HG03469 (cell line): Measurements from ENCODE around the gene TLE3.

Experiments used
- ATAC-seq: cut with Tn5 transposase; IDR thresholded peaks from one replicate; pipeline ENCODE4 v1.9.1; 2021; ENCODE audit warnings: mild to moderate bottlenecking, moderate library complexity, moderate number of reproducible peaks; ENCODE audit not compliant: unreplicated experiment

TLE3 gene

DNA sequence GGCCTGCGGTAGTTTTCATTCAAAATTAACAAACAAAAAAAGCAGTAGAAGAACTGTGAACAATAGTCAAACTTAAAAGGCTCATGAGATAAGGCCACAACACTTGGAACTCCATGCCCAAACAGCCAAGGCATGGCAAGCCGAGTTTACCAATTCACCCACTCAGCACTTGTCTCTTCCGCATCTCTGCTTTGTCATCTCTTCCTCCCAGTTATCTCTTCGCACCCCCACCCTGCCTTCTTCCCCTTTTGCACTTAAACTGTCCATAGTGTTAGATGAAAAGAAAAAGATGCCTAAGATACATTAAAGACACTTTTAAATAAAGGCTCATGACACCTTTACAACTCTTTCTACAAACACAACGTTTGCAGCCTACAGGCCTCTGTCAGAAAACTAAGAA, 11.1 kb downstream of the TLE3 start:
- ATAC-seq: no peak

DNA sequence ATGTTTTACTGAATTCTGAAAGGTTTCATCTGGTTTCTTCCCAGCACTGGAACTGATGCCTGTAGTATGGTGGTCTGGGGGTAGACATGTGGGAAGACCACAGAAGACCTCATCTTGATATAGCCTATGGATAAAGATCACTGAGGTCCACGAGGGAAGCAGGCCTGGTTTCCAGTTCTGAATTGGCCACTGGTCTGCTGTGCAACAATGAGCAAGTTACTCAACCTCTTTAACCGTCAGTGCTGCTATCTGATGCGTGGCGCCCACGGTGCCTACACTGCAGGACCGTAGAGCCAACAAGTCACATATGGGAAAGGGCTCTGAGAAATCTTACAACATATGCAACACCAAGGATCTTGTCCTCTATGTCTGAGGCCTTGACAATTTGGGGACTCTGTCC, 13.3 kb downstream of the TLE3 start:
- no peak for ATAC-seq

DNA sequence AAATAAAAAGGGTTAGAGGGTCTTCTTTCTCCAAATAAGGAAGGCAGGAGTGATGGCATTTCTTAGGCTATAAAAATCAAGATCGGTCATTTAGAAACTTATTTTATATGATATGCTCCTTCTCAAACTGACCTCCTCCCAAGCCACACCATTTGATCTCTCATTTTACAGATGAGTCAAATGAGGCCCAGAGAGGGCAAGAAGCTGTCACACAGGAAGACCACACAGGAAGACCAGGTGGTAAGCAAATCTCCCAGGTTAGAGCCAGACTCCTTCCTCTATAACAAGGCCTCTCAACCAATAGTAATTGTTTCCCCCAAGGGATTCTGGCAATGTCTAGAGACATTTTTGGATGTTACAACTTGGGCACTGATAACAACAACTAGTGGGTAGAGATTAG, 13.8 kb downstream of the TLE3 start:
- no peak for ATAC-seq

DNA sequence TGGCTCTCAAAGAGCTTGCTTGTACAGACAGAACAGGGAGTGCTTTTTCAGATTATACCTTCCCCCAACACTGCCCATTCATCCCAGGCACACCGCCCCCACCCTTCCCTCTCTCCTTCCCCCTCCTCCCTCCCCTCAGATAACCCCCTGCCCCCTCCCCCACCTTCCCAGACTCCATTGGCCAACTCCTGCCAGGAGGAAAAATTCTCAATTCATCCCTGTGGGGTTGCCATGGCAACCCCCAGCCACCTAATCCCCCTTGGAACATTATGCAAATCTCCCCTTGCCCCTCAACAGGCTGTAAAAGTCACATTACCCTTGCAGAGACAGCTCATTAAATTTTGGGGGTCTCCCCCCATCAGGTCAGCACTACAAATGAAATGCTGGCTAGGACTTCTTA, 14.3 kb downstream of the TLE3 start:
- ATAC-seq: no peak

DNA sequence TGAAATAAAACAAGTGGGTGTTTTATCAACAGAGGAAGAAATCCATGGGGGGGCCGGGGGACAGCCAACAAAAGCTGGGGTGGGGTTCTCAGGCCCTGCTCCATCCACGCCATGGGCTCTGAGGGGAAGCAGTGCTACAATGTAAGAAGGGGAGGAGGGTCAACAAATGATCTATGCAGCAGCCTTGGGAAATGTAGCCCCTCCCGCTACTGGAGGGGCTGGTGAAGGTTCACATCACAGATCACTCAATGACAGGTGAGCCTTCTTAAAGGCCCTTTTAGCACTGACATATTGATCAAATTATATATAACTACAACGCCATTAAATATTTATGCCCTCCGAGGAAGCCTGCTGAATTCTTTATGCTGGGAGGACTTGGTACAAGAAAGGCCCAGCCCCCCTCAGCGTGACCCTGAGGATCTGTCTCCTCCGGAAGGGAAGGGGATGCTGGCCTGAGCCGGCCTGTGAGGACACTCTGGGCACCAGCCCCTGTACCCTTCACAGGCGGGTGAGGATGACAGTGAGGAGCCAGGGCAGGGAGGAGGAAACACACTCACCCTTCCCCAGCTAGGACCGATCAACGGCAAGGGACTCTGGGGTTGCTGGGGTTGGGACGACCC, 15.3 kb downstream of the TLE3 start:
- ATAC-seq: no peak

DNA sequence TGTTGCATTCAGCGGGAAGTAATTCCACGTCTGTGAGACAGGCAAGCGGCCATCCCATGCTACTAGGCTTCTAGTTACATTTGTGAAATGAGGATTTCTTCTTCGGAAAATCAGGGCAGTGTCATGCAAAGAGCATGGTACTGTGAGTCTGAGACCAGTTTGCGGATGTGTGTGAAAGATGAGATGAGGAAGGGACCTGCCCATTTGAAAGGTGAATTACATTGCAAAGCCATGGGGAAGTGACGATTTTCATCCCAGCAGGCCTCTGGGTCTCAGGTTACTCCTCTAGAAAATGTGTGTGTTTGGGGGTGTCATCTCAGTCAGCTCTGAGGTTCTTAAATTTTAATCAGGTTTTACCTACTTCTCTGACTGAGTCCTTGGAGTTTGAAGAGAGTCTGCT, 16.1 kb downstream of the TLE3 start:
- ATAC-seq: no peak

DNA sequence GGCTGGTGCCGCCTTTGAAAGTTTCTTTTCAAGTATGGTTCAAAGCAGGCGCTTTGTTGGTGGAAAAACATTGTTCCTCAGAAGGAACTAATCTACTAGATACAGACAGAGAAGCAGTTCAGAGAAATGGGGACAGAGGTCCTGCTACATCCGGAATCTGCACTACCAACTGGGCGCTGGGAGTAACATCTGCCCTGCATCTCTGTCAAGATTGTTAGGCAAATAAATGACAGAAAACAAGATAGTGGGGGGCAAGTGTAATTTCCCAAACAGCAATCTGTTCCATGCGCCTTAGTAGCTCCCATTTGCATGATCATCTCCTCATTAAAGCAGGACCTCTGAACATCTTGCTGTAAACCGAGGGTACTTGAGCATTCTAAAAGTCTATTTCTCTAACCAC, 17.4 kb downstream of the TLE3 start:
- ATAC-seq: no peak

DNA sequence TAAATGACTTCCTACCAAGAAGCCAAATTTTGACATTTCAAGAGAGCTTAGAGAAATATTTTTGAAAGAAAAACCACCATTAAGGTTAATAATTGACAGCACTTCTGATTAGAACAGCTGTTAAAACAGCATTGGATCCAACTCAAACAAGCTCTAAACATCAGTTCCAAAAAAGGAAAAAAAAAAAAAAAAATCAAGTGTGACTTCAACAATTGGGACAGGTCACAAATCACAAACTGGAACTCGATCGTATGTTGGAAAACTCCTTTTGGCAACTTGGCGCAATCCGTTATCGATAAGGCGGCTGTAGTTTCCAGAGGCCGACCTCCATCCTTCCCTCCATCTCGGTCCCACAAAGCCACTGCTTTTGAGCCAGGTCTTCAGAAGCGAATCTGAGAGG, 17.8 kb downstream of the TLE3 start:
- no peak for ATAC-seq

DNA sequence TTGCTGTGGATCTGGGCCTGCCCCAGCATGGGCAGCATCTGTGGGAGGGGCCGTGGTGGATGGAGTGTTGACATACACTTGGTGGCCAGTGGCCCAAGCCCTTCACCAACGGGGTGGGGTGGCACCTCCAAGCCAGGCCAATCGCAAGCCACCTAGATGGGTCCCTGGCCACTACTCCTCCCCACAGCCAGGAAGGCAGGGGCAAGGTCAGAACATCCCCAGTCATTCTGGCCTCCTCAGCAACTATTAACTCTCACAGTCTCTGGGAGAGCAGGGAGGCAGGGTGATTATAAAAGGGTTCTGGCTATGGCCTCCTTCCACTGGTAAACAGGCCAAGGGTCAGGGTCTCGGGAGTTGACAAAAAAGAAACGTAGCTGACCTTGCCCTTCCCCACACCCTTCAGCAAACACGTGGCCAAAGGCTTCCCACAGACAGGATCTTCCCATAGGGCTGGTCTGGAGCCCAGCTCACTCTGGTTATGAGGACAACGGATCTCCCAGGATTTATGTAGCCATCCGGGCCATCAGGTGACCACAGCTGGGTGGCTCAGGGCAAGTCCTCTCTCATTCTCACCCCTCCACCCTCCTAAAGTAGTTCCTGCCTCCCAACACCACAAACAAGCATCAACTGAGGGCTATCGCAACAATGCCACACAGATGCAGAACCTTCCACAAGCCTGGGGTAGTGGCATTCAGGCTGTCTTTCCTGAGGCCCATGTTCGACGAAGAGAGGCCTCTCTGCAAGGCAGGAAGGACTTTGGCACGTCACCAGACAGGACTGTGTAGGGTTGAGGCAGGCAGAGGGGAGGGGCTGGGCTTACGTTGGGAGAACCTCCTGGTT, 18.9 kb downstream of the TLE3 start:
- ATAC-seq: no peak

DNA sequence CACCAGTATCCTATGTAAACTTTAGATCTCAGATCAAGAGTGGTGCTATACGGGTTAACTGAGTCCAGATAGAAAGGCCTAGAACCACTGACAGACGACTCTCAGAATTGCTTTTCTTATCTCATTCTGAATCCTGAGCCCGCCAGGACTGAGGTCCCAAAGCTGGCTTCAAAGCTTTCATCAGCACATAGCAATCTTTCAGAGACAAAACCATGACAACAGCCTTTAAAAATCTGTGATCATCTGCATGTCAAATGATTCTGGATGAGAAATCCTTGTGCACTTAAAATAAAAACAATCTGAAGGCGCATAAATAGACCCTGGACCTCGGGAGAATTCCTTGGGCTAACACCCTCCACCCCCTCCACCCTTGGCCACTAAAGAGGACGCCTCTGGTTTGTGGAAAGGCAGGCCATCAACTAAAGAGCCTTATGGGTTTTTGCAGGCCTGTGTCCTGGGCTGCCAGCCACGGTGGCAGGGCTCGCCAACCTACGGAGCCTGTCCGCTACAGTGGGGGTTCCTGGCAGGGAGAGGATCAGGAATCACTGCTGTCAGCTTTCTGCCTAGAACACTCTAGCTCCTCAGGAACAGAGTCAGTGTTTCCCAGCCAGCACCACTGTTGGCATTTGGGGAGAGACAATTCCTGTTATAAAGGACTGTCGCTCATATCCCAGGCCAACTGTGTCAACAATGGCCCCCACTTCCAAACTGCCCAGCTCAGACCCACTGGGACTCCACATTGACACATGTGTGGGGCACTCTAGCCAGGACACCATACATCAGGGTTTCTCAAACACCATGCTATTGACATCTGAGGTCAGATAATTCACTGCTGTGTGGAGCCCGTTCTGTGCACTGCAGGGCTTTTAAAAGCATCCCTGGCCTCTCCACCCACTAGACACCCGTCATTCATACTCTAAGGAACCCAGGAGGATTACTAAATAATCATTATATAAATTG, 20.2 kb downstream of the TLE3 start:
- ATAC-seq: no peak

DNA sequence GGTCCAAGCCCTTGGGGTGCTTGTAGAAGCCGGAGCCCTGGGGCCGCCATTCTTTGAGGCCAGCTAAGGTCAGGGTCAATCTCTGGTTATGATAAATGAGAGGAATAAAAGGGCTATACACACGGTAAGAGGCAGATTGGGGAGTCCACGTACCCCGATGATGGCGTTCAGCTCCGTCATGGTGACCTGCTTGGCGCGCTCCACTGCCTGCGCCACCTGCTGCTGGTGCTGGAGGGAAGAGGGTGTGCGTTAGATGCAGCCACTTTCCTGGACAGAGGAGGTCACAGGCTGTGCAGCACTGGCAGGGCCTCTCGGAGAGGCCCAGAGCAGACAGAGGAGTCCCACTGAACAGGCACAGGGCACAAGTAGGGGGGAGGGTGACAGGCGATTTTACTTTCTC, 23.3 kb downstream of the TLE3 start:
- ATAC-seq: no peak

DNA sequence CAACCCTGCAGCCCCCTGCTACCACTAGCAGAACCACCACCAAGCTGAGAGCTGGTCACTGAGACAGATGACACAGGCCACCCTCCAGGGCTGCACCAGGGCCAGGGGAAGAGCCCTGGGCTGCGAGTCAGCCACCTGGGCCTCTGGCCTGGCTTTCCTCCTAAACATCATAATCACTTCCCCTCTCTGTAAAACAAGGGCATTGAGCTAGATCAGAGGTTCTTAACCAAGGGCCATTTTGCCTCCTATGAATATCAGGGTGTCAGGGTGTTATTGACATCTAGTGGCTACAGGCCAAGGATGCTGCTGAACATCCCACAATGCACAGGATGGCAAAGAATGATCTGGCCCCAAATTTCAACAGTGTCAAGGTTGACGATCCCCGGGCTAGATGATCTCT, 25.2 kb downstream of the TLE3 start:
- no peak for ATAC-seq

DNA sequence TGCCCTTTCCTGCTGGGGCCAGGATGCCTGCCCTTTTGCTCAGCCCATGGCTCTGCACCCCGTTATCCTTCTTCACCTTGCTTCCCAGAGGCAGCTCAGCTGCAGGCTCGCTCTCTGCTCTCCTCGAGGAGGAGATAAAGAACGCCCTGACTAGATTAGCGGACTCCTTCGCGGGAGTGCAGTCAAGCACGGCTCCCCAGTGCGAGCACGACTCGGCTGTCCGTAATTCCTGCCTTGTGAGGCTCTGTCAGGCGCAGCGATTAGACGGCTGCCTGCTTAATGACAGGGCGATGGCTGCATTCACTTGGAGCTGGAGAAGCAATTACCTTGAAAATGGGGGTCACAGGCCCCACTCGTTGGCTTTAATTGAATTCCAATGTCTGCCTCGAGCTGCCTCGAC, 25.9 kb downstream of the TLE3 start:
- ATAC-seq: no peak

DNA sequence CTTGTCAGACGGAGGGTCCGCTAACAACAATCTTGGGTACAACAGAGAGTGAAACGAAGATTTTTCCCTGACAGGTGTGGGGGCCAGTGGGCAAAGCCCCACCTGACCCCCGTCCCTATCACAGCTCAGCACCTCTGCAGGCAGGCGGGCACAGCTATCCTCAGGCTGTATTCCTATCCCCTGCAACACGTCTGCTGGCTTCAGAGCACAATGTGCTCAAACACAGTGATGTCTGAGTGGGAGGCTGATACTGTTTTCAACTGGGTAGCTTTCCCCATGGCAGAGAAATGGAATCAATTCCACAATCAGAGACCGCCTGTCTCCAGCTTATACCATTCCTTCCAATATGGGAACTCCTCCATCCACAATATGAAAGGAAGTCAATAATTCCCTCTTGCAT, 28.0 kb downstream of the TLE3 start:
- no peak for ATAC-seq

DNA sequence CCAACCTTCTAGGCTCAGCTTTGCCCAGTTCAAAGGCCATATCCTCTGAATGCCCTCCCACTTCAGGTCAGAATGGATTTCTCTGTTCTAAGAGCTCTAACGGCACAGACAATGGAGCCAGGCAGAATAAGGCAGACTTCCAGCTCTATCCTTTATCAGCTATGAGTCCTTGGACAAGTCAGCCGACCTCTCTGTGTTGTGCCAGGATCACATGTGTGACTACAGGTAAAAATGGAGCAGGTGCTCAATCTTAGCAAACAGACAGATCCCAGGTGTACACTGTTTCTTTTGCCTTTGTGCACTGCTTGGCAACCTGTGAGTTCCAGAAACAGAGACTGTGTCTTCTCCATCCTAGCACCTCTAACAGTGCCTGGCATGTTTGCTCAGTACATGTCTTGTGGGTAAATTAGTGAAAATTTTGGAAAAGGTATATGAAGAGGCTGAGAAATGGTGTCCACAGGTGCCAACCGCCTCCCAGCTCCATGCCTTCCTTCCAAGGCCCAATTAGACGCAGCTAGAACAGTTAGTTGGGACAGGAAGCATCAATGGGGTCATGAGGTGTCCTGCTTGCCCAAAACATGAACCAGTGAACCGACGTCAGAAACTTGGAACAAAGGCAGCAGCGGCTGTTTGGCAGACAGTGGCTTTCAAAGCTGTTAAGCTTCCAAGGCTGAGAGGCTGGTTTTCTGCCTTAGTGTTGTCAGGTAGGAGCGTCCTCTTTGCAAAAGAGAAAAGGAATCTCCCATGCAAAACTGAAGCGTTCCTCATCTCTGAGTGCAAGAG, 28.7 kb downstream of the TLE3 start:
- ATAC-seq: no peak

DNA sequence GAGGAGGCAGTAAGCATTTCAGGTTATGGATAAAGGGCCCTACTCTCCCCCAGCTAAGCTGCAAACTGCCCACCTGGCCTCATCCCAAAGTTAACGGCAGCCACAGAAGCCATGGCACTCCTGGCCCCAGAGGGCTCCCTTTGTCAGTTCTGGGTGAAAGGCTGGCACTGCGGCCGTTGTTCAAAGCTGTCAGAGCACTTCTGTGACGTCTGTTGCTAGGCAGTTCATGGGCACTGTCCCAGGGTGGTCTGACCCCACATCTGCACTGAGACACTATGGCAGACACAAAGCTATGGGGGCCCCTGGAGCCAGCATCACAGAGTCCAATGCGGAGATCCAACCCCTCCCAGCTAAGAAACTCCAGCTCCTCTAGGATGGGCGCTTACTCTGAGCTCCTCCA, 30.0 kb downstream of the TLE3 start:
- ATAC-seq: no peak

DNA sequence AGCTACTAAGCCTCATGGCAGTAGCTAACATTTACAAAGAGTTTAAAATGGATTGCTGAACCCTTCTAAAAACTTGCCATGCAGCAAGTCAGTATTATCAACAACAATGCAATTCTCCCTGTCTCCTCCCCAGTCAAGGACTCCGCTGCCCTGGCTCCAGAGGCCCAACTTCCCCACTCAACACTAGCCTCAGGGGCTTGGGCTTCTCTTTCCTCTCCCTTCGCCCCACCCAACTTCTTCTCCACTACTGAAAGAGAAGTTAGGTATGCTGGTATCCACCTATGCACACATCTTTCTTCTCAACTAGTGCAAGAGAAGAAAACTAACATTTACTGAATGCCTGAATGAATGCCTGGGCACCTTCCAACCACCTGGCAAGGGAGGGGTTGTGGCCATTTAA, 30.7 kb downstream of the TLE3 start:
- ATAC-seq: no peak

DNA sequence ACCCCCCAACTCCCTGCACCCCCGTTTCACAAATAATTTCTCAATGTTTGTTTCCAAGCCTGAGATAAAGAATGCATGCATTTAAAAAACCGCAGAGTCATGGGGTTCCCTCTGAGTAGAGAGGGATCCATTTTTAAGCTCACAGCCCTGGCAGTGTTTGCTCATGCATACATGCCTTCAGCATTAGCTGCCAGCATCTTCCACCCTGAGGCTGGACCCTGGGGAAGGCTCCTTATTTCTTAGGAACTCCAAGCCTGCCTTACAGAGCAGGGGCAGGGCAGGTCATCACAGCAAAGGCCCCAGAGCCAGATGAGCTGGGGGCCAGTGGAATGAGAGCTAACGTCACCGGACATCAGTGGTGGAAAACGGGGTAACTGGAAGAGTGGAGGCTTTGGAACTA, 31.3 kb downstream of the TLE3 start:
- ATAC-seq: no peak

DNA sequence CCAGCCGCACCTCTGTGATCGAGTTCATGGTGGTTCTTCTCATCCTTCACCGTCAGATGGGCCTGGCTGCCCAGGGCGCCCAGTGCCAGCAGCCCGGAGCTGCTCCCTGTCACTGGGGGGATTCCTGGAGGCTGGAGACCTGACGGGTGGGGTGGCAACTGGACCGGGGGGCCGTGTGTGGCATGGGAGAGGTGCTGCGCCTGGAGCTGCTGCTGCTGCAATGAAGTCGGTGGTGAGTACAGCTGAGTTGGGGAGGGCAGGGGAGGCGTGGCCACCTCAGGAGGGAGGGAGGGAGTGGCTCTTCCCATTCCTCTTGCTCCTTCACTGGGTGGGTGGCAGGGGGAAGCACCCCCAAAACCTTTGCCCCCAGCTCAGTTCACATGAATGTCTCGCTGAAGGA, 31.7 kb downstream of the TLE3 start:
- ATAC-seq: no peak

DNA sequence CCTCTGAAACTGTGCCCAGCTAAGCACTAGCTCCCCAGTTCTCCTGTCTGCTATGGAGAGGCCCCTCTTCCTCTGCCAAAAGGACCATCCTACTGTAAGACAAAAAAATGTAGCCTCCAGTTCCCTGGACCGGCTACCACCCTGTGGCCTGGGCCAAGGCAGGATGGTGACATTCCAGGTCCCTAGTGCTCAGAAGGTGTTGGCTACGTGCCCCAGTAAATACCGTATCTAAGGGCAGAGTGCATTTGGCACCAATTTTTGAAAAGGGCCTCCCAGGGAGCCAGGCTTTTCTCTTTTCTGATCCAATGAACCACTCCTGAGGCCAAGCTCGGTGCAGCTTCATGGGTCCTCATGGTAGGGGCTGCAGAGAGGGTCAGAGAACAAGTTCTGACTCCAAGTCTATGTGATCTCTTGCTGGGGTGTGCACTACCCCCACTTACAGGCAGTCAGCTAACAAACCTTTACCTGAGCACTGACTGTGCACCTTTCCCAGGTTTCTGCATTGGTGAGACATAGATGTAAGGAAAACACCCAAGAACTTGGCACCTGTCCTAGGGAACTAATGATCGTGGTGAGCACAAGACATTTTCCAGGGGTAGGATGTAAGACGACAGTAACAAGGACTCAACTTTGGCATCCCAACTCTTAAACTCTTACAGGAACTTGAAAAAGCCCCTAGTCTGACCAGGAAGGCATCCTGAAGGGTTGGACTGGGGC, 32.6 kb downstream of the TLE3 start:
- no peak for ATAC-seq
